Vagina (tissue), 2 donors: ENCODE measurements around the gene ALPG. TPM values are rescaled to one million over a fixed set of nuclear protein-coding genes. Genes with fewer than 3 reads are reported as not detected.

Experiments used
- DNase-seq, 2 donors: peaks; one replicate each; pipeline ENCODE4 v3.0.0-alpha.2; 2017; ENCODE audit errors: extremely low spot score in 2 of 2
- H3K27ac ChIP-seq: fragments of 200-600 bp; sonication (generic); one replicate; pipeline ENCODE4 v1.5.1; 2019
- H3K27me3 ChIP-seq: fragments of 200-600 bp; sonication (generic); one replicate; pipeline ENCODE4 v1.5.1; 2019
- H3K36me3 ChIP-seq, 2 donors: fragments of 200-600 bp; sonication (generic); one replicate each; pipeline ENCODE4 v1.5.1; 2017 to 2019
- H3K4me1 ChIP-seq: fragments of 200-600 bp; sonication (generic); one replicate; pipeline ENCODE4 v1.5.1; 2019
- H3K4me3 ChIP-seq, 2 donors: fragments of 200-600 bp; sonication (generic); 1 replicate in 1 of 2; 2 replicates in 1 of 2; pipeline ENCODE4 v1.5.1; 2016 to 2019
- H3K9me3 ChIP-seq: fragments of 200-600 bp; sonication (generic); one replicate; pipeline ENCODE4 v1.5.1; 2019
- POLR2A ChIP-seq, 2 donors: fragments of 450-650 bp; IDR thresholded peaks; one replicate each; pipeline ENCODE4 v1.6.1; 2017; ENCODE audit warnings: antibody characterized with exemption in 2 of 2, mild to moderate bottlenecking in 2 of 2, moderate library complexity in 2 of 2
- POLR2AphosphoS5 ChIP-seq, 2 donors: sonication (generic); formaldehyde crosslinking; IDR thresholded peaks; one replicate each; pipeline ENCODE4 v1.9.0; 2017; ENCODE audit warnings: antibody characterized with exemption in 2 of 2, mild to moderate bottlenecking in 2 of 2, low read depth in 1 of 2; ENCODE audit not compliant: insufficient read depth in 1 of 2
- intact Hi-C: fragments of 100-400 bp; cut with DNase I; formaldehyde crosslinking; loops from one replicate; pipeline ENCODE4 v1.15.1; 2023
- small RNA-seq: library from RNA; depleted of rRNA; stranded (forward); fragments of <200 nt; gene quantifications from one replicate; pipeline ENCODE3, GENCODE V24; 2016
- total RNA-seq: library from RNA; depleted of rRNA; stranded (reverse); fragments of >200 nt; gene quantifications from one replicate; pipeline ENCODE4 v1.2.3, GENCODE V29; 2016
- TF ChIP-seq, protein P1 (sequence below), 3 experiments: fragments of 450-650 bp in 2 of 3; fragments of 200-600 bp in 1 of 3; sonication (generic) in 1 of 3; IDR thresholded peaks; one replicate each; pipeline ENCODE4 v1.5.1; 2017 to 2019; ENCODE audit warnings: antibody characterized with exemption in 3 of 3, mild to moderate bottlenecking in 2 of 3, moderate library complexity in 2 of 3

ALPG gene
- total RNA-seq, 1 donor from 2014 or later: not detected

DNA sequence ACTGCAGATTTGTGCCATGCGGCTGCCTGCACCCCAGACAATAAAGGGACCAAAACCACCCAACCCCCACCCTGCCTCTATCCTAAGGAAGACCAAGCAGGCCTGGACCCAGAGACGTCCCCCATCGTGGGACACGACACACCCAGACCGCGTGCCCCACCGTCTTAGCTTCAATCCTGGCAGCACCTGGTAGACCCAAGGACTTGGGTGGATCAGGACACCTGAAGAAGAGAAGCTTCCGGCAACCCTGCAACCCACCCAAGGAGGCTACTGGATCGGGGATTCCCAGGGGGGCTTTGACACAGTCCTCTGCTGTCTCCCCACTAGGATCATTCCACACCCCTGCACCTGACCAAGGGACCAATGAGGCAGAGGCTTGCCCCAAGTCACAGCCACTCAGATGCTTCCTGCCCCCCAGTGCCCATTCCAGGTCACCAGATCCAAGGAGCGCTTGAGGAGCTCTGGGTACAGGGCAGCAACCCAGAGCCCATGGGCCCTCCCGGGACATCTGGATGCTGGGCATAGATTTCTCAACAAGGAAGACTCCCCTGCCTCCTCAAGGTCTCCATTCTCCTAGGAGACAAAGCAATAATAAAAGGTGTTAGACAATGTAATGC is 52.9 kb downstream of the ALPG start:
- H3K27me3 ChIP-seq: no peaks in the 10 kb centered on the region
- no peaks in the 10 kb centered on the region for H3K4me1 ChIP-seq
- H3K9me3 ChIP-seq: no peaks in the 10 kb centered on the region
- DNase-seq: no peak
- no peaks in the 10 kb centered on the region for H3K36me3 ChIP-seq
- H3K27ac ChIP-seq: no peak overlapping the region
- intact Hi-C loops: no loop called here
- no peak overlapping the region for H3K4me3 ChIP-seq
- no peak for TF ChIP-seq POLR2AphosphoS5 (IDR thresholded peaks at IDR 0.05; ENCODE audit: insufficient read depth in 1 of 2, low read depth in 1 of 2)
- TF ChIP-seq, protein P1, sequence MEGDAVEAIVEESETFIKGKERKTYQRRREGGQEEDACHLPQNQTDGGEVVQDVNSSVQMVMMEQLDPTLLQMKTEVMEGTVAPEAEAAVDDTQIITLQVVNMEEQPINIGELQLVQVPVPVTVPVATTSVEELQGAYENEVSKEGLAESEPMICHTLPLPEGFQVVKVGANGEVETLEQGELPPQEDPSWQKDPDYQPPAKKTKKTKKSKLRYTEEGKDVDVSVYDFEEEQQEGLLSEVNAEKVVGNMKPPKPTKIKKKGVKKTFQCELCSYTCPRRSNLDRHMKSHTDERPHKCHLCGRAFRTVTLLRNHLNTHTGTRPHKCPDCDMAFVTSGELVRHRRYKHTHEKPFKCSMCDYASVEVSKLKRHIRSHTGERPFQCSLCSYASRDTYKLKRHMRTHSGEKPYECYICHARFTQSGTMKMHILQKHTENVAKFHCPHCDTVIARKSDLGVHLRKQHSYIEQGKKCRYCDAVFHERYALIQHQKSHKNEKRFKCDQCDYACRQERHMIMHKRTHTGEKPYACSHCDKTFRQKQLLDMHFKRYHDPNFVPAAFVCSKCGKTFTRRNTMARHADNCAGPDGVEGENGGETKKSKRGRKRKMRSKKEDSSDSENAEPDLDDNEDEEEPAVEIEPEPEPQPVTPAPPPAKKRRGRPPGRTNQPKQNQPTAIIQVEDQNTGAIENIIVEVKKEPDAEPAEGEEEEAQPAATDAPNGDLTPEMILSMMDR (IDR thresholded peaks at IDR 0.05): no peak

DNA sequence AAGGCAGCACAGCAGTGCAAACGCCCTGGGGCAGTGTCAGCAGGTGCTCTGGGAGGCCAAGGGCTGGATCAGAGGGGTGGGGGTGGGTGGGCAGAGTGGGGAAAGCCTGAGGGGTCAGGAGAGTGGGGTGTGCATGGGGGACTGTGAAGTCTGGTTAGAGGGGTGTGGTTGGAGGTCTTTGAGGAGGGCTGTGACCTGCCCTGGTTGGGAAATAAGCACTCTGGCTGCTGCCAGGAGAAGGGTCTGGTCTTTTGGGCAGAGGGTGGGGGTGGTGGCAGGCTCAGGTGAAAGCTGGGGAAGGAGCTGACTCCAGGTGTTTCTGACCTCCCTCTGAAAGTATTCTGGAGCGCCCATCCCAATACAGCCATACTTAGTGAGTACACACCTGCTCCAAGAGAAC is 53.5 kb downstream of the ALPG start:
- H3K9me3 ChIP-seq: no peaks in the 10 kb centered on the region
- H3K36me3 ChIP-seq: no peaks in the 10 kb centered on the region
- H3K4me3 ChIP-seq: no peak overlapping the region
- no peaks in the 10 kb centered on the region for H3K27me3 ChIP-seq
- H3K4me1 ChIP-seq: no peaks in the 10 kb centered on the region
- TF ChIP-seq POLR2A (IDR thresholded peaks at IDR 0.05) (no peak), POLR2AphosphoS5 (IDR thresholded peaks at IDR 0.05; ENCODE audit: insufficient read depth in 1 of 2, low read depth in 1 of 2) (no peak)
- TF ChIP-seq, protein P1 (IDR thresholded peaks at IDR 0.05): no peak
- DNase-seq: no peak
- no peak overlapping the region for H3K27ac ChIP-seq
- intact Hi-C loops: no loop called here

Small RNA genes within 50 kb of the gene (small RNA-seq; reads per million reads assigned to genes)
- not detected for gene AC068134.4

Other genes starting within 250 kb of the ALPG start
- not detected for gene ALPP, start 28.1 kb upstream of the ALPG start, total RNA-seq
- not detected for gene ALPI, start 49.3 kb downstream of the ALPG start, total RNA-seq
- not detected for gene ECEL1, start 81.0 kb downstream of the ALPG start, total RNA-seq
- gene PRSS56, start 113.5 kb downstream of the ALPG start, total RNA-seq: not detected
- gene CHRND, start 119.3 kb downstream of the ALPG start, total RNA-seq: not detected
- gene CHRNG, start 132.8 kb downstream of the ALPG start, total RNA-seq: not detected
- 1.2 TPM for gene TIGD1, start 143.7 kb downstream of the ALPG start, total RNA-seq
- gene EIF4E2, start 143.8 kb downstream of the ALPG start, total RNA-seq: 17.9 TPM
- 22.6 TPM for gene EFHD1, start 226.8 kb downstream of the ALPG start, total RNA-seq